ENCODE data around the gene PTPRK.

PTPRK gene

GRCh38 chr6:127924440-127924839, 596.0 kb downstream of the PTPRK start:
- no peaks in the 10 kb centered on the region for H3K36me3 ChIP-seq (ENCODE audit: control insufficient read depth in 1 of 2, insufficient read depth in 2 of 2, low read length in 2 of 2)

DNA sequence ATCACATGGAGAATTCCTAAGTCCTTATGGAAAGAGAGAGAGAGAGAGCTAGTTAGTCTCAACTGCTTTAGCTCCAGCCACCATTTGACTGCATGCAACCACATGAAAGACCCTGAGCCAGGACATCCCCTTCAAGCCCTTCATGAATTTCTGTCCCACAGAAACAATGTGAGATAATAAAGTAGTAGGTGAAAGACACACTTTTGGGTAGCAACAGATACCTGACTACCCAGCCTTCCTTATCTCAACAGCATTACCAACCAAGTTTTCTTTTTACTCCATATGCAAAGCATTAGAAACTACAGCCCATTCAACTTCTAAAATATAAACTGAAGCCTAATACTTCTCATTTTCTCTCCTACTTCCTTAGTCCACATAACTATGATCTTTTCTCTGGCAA, 596.4 kb downstream of the PTPRK start:
- Histone ChIP-seq H3K27ac (ENCODE audit: low read depth, low read length) (no peak overlapping the region), H3K9me3 (ENCODE audit: control insufficient read depth in 1 of 2, low read length in 2 of 2) (no peaks in the 10 kb centered on the region), H3K4me1 (ENCODE audit: control insufficient read depth in 1 of 2, insufficient read depth in 2 of 2, low read length in 2 of 2) (no peaks in the 10 kb centered on the region), H3K9ac (ENCODE audit: low read depth in 1 of 2, low read length in 2 of 2) (no peak overlapping the region), H3K4me3 (ENCODE audit: low read depth in 1 of 2, low read length in 2 of 2) (no peak overlapping the region), H3K36me3 (ENCODE audit: control insufficient read depth in 1 of 2, insufficient read depth in 2 of 2, low read length in 2 of 2) (no peaks in the 10 kb centered on the region), H3K27me3 (ENCODE audit: control insufficient read depth in 1 of 2, insufficient read depth in 2 of 2, low read length in 2 of 2) (no peaks in the 10 kb centered on the region)

More at GRCh38 chr6:127924440-127924839, 596.0 kb downstream of the PTPRK start:
- Histone ChIP-seq H3K9me3 (ENCODE audit: control insufficient read depth in 1 of 2, low read length in 2 of 2) (no peaks in the 10 kb centered on the region), H3K9ac (ENCODE audit: low read depth in 1 of 2, low read length in 2 of 2) (no peak overlapping the region), H3K27me3 (ENCODE audit: control insufficient read depth in 1 of 2, insufficient read depth in 2 of 2, low read length in 2 of 2) (no peaks in the 10 kb centered on the region), H3K4me1 (ENCODE audit: control insufficient read depth in 1 of 2, insufficient read depth in 2 of 2, low read length in 2 of 2) (no peaks in the 10 kb centered on the region), H3K4me3 (ENCODE audit: low read depth in 1 of 2, low read length in 2 of 2) (no peak overlapping the region), H3K27ac (ENCODE audit: low read depth, low read length) (no peak overlapping the region)

DNA sequence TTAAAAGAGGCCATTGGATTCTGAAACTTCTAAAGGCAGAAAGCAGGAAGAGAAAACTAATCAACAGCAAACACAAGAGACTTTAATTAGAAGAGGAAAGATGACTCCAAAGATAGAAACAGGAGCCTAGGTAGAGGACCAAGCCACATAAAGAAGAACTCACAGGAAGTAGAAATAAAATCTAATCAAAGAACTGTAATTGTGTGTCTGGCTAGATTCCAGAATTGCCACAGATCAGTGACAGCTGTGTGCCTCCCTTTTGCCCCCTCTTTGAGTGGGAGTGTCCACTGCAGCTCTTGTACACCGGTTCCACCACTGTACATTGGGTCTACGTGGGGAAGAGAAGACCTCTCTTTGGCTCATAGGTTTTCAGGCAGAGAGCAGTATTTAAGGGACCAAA, 597.3 kb downstream of the PTPRK start:
- H3K9me3 ChIP-seq (ENCODE audit: control insufficient read depth in 1 of 2, low read length in 2 of 2), result no peaks in the 10 kb centered on the region
- H3K9ac ChIP-seq (ENCODE audit: low read depth in 1 of 2, low read length in 2 of 2), result no peak overlapping the region
- no peaks in the 10 kb centered on the region for H3K27me3 ChIP-seq (ENCODE audit: control insufficient read depth in 1 of 2, insufficient read depth in 2 of 2, low read length in 2 of 2)
- no peaks in the 10 kb centered on the region for H3K36me3 ChIP-seq (ENCODE audit: control insufficient read depth in 1 of 2, insufficient read depth in 2 of 2, low read length in 2 of 2)
- no peak overlapping the region for H3K27ac ChIP-seq (ENCODE audit: low read depth, low read length)
- H3K4me1 ChIP-seq (ENCODE audit: control insufficient read depth in 1 of 2, insufficient read depth in 2 of 2, low read length in 2 of 2), result no peaks in the 10 kb centered on the region
- H3K4me3 ChIP-seq (ENCODE audit: low read depth in 1 of 2, low read length in 2 of 2), result no peak overlapping the region

- no peak overlapping the region for H3K9ac ChIP-seq (ENCODE audit: low read depth in 1 of 2, low read length in 2 of 2)
- no peaks in the 10 kb centered on the region for H3K36me3 ChIP-seq (ENCODE audit: control insufficient read depth in 1 of 2, insufficient read depth in 2 of 2, low read length in 2 of 2)
- no peaks in the 10 kb centered on the region for H3K9me3 ChIP-seq (ENCODE audit: control insufficient read depth in 1 of 2, low read length in 2 of 2)
- no peak overlapping the region for H3K27ac ChIP-seq (ENCODE audit: low read depth, low read length)
- no peak overlapping the region for H3K4me3 ChIP-seq (ENCODE audit: low read depth in 1 of 2, low read length in 2 of 2)
- no peaks in the 10 kb centered on the region for H3K27me3 ChIP-seq (ENCODE audit: control insufficient read depth in 1 of 2, insufficient read depth in 2 of 2, low read length in 2 of 2)
- no peaks in the 10 kb centered on the region for H3K4me1 ChIP-seq (ENCODE audit: control insufficient read depth in 1 of 2, insufficient read depth in 2 of 2, low read length in 2 of 2)
Measured at GRCh38 chr6:127921982-127922381, 598.4 kb downstream of the PTPRK start.

- H3K27me3 ChIP-seq (ENCODE audit: control insufficient read depth in 1 of 2, insufficient read depth in 2 of 2, low read length in 2 of 2), result no peaks in the 10 kb centered on the region
- H3K4me1 ChIP-seq (ENCODE audit: control insufficient read depth in 1 of 2, insufficient read depth in 2 of 2, low read length in 2 of 2), result no peaks in the 10 kb centered on the region
- no peaks in the 10 kb centered on the region for H3K36me3 ChIP-seq (ENCODE audit: control insufficient read depth in 1 of 2, insufficient read depth in 2 of 2, low read length in 2 of 2)
- no peak overlapping the region for H3K4me3 ChIP-seq (ENCODE audit: low read depth in 1 of 2, low read length in 2 of 2)
- H3K9me3 ChIP-seq (ENCODE audit: control insufficient read depth in 1 of 2, low read length in 2 of 2), result no peaks in the 10 kb centered on the region
- no peak overlapping the region for H3K27ac ChIP-seq (ENCODE audit: low read depth, low read length)
- no peak overlapping the region for H3K9ac ChIP-seq (ENCODE audit: low read depth in 1 of 2, low read length in 2 of 2)
Measured at GRCh38 chr6:127920804-127921203, 599.6 kb downstream of the PTPRK start.

All from duodenal mucosa (tissue), 2 donors.